K562 (cell line): ENCODE data around the gene GRIPAP1. TPM values are rescaled to one million over a fixed set of nuclear protein-coding genes. Genes with fewer than 3 reads are reported as not detected.
A peak's percentile ranks its signal among the peaks of the same experiment; 100 is the strongest.

Experiments used
- ATAC-seq: fragments of 200-7000 bp; cut with Tn5 transposase; 3 replicates; pipeline ENCODE4 v1.9.1; 2020; ENCODE audit warnings: moderate library complexity
- BruUV-seq: library from RNA; stranded (reverse); fragments of 400-500 nt; replicated peaks from 2 replicates; lab custom pipeline; 2021; lab: Mats Ljungman, UMichigan
- CTCF ChIA-PET: fragments of 300-600 bp; formaldehyde crosslinking; extraction: SDS; loops from one replicate; lab custom pipeline; 2021; ENCODE audit warnings: low intra/inter-chr PET ratio; lab: Yijun Ruan, JAX
- POLR2A ChIA-PET: fragments of 300-600, 350-650 bp; sonication (Branson Sonifier 250); formaldehyde crosslinking; extraction: SDS; loops from one replicate; lab custom pipeline; 2021; ENCODE audit warnings: antibody characterized with exemption, inconsistent platforms; lab: Yijun Ruan, JAX
- DNase-seq, 4 experiments: peaks; one replicate each; pipeline versions ENCODE4 v3.0.0 to v3.0.0-alpha.2; 2011 to 2018; ENCODE audit warnings: low spot score in 3 of 4, mixed read lengths in 3 of 4; ENCODE audit errors: extremely low read depth in 1 of 4
- FAIRE-seq: peaks from 2 replicates; lab custom pipeline; 2011; peaks lifted over from hg19 to GRCh38; lab: Jason Lieb, UNC
- H2AFZ ChIP-seq: 2 replicates; pipeline ENCODE4 v1.6.0; 2011; ENCODE audit warnings: low read depth, low read length, control low read depth, inconsistent platforms
- H3K27ac ChIP-seq: fragments of 200-600 bp; 3 replicates; pipeline ENCODE4 v1.8.0; 2011; ENCODE audit warnings: low read depth, mild to moderate bottlenecking, control low read depth, inconsistent platforms, low read length, moderate library complexity, mixed read lengths; ENCODE audit errors: extremely low read depth
- H3K27me3 ChIP-seq, 2 experiments: fragments of 300-600 bp in 1 of 2; 2 replicates in 1 of 2; 3 replicates in 1 of 2; pipeline versions ENCODE4 v1.6.0 to v1.8.0; 2011; ENCODE audit warnings: inconsistent platforms in 2 of 2, low read length in 2 of 2, mild to moderate bottlenecking in 1 of 2, mixed read lengths in 1 of 2, moderate library complexity in 1 of 2; ENCODE audit not compliant: control insufficient read depth in 2 of 2, insufficient read depth in 2 of 2
- H3K36me3 ChIP-seq: fragments of 300-600 bp; 3 replicates; pipeline ENCODE4 v1.8.0; 2011; ENCODE audit warnings: mild to moderate bottlenecking, low read length, inconsistent platforms; ENCODE audit not compliant: control insufficient read depth, insufficient read depth
- H3K4me1 ChIP-seq, 2 experiments: fragments of 200-600 bp in 1 of 2; replicated peaks in 1 of 2; 2 replicates in 1 of 2; 3 replicates in 1 of 2; pipeline versions ENCODE4 v1.5.1 to v1.8.0; 2011; ENCODE audit warnings: inconsistent platforms in 2 of 2, low read length in 2 of 2, mild to moderate bottlenecking in 1 of 2, mixed read lengths in 1 of 2, moderate library complexity in 1 of 2; ENCODE audit not compliant: control insufficient read depth in 2 of 2, insufficient read depth in 2 of 2
- H3K4me2 ChIP-seq: 2 replicates; pipeline ENCODE4 v1.6.1; 2011; ENCODE audit warnings: low read length, control low read depth, inconsistent platforms, mixed read lengths; ENCODE audit not compliant: insufficient read depth
- H3K4me3 ChIP-seq: fragments of 200-600 bp; sonication (generic), shearing (Covaris generic); 2 replicates; pipeline ENCODE4 v1.5.1; 2016; ENCODE audit warnings: control low read depth, inconsistent platforms
- H3K79me2 ChIP-seq: fragments of 200-600 bp; 3 replicates; pipeline ENCODE4 v1.8.0; 2011; ENCODE audit warnings: low read length, inconsistent platforms; ENCODE audit not compliant: control insufficient read depth, insufficient read depth
- H3K9ac ChIP-seq, 2 experiments: 2 replicates each; pipeline versions ENCODE4 v1.6.0 to v1.6.1; 2011; ENCODE audit warnings: low read depth in 2 of 2, low read length in 2 of 2, control low read depth in 1 of 2, inconsistent platforms in 1 of 2, mild to moderate bottlenecking in 1 of 2, mixed read lengths in 1 of 2; ENCODE audit not compliant: insufficient read depth in 1 of 2
- H3K9me1 ChIP-seq: one replicate; pipeline ENCODE4 v1.6.0; 2011; ENCODE audit warnings: inconsistent platforms, mild to moderate bottlenecking, low read length, moderate library complexity; ENCODE audit not compliant: control insufficient read depth, insufficient read depth
- H3K9me3 ChIP-seq: replicated peaks from 2 replicates; pipeline ENCODE4 v1.5.1; 2011; ENCODE audit warnings: low read depth, low read length, inconsistent platforms; ENCODE audit not compliant: control insufficient read depth, insufficient read depth
- H4K20me1 ChIP-seq: replicated peaks from 2 replicates; pipeline ENCODE4 v1.6.1; 2011; ENCODE audit warnings: low read length, inconsistent platforms, mixed read lengths; ENCODE audit not compliant: control insufficient read depth, insufficient read depth
- AFF1 ChIP-seq, 2 experiments: fragments of 450-650 bp; IDR thresholded peaks; 2 replicates each; pipeline ENCODE4 v1.6.1; 2018; ENCODE audit warnings: mild to moderate bottlenecking in 2 of 2, low read depth in 1 of 2; ENCODE audit not compliant: partially characterized antibody in 2 of 2
- CGGBP1 ChIP-seq: fragments of 250-450 bp; sonication (Bioruptor Pico); IDR thresholded peaks from 2 replicates; pipeline ENCODE4 v1.9.0; 2021; ENCODE audit warnings: mild to moderate bottlenecking
- EHMT2 ChIP-seq: fragments of 450-650 bp; IDR thresholded peaks from 2 replicates; pipeline ENCODE4 v1.6.1; 2018; ENCODE audit warnings: antibody characterized with exemption
- NCOA1 ChIP-seq: fragments of 450-650 bp; IDR thresholded peaks from 2 replicates; pipeline ENCODE4 v1.6.1; 2016; ENCODE audit warnings: low read depth
- PRMT5 ChIP-seq: sonication (generic); formaldehyde crosslinking; IDR thresholded peaks from 2 replicates; pipeline ENCODE4 v1.5.0; 2020; ENCODE audit warnings: missing genetic modification reagents
- REST ChIP-seq, 2 experiments: fragments of 450-650 bp; formaldehyde crosslinking in 1 of 2; IDR thresholded peaks; 2 replicates each; pipeline versions ENCODE4 v1.4.0 to v1.6.1; 2014 to 2020; ENCODE audit warnings: mild to moderate bottlenecking in 2 of 2, borderline replicate concordance in 1 of 2, low read depth in 1 of 2
- STAT5B ChIP-seq: fragments of 250-450 bp; sonication (Bioruptor Pico); IDR thresholded peaks from 2 replicates; pipeline ENCODE4 v1.8.0; 2021; ENCODE audit warnings: mild to moderate bottlenecking, inconsistent platforms
- ZNF239 ChIP-seq: fragments of 250-450 bp; sonication (Bioruptor Pico); IDR thresholded peaks from 2 replicates; pipeline ENCODE4 v1.4.0; 2020; ENCODE audit warnings: mild to moderate bottlenecking
- whole genome bisulfite sequencing: fragments of 100-300 bp; shearing (Covaris generic); methylation state at CpG from one replicate; pipeline ENCODE4 v1.1.6; 2016; ENCODE audit warnings: low coverage, mixed read lengths; ENCODE audit not compliant: insufficient coverage; ENCODE audit errors: missing lambda C conversion rate; 5-methylcytosine and 5-hydroxymethylcytosine counted together
- in situ Hi-C: fragments of 300-500 bp; cut with MboI; formaldehyde crosslinking; loops from 4 replicates; pipeline ENCODE4 v1.15.0; 2018; ENCODE audit warnings: inconsistent platforms, mixed read lengths
- intact Hi-C: fragments of 100-400 bp; cut with micrococcal nuclease; formaldehyde crosslinking; loops from 2 replicates; pipeline ENCODE4 v1.14.2; 2022
- polyA plus RNA-seq, 8 experiments: library from polyadenylated mRNA; depleted of rRNA in 4 of 8; stranded (reverse) in 5 of 8; unstranded in 3 of 8; fragments of >200 nt; fragmentation: Nextera tagmentation in 2 of 8; fragmentation: Illumina TruSeq in 1 of 8; extraction: Ambion mirVana in 2 of 8; extraction: Trizol in 1 of 8; gene quantifications; 2 replicates each; pipeline versions ENCODE4 v1.2.1 to v1.2.3, GENCODE V29; 2011 to 2014; ENCODE audit warnings: inconsistent platforms in 1 of 8, missing spikeins in 1 of 8
- total RNA-seq, 7 experiments: library from RNA; depleted of rRNA in 6 of 7; stranded (reverse); fragments of >200 nt in 6 of 7; fragmentation: Illumina TruSeq in 2 of 7; extraction: Trizol in 2 of 7; gene quantifications; 2 replicates each; pipeline versions ENCODE4 v1.2.1 to v1.2.3, GENCODE V29; 2011 to 2021; ENCODE audit warnings: low replicate concordance in 1 of 7

GRIPAP1 gene
- total and polyA plus RNA-seq, 9 of the 15 experiments (the other 6 are each of a cell fraction or from before 2014, with no cell fraction given): 4.1 to 41.6 (median 24.0) TPM

GRCh38 chrX:48996969-48997368 lies 5.1 kb downstream of the GRIPAP1 start:
- intact Hi-C loops (no loop called here), in situ Hi-C loops (no loop called here)
- Histone ChIP-seq H3K36me3 (peaks cover 51% of the 10 kb centered on the region; the same call in 2 of the 3 replicates), H3K27ac (no peak overlapping the region), H4K20me1 (no peaks in the 10 kb centered on the region), H3K9me1 (no peaks in the 10 kb centered on the region), H3K27me3 (no peaks in the 10 kb centered on the region), H3K9me3 (no peaks in the 10 kb centered on the region), H2AFZ (no peak overlapping the region), H3K79me2 (peaks cover 15% of the 10 kb centered on the region), H3K4me1 (peaks cover 0 to 3% of the 10 kb centered on the region in 2 experiments; a peak in 2 of 5 replicates), H3K9ac (no peak overlapping the region), H3K4me2 (no peak overlapping the region), H3K4me3 (no peak overlapping the region)
- 34% methylated on average over 4 of the region's 6 CpGs for WGBS
- ATAC-seq: no peak; the same call in 2 of the 3 replicates
- no TSS peak for BruUV-seq
- FAIRE-seq: no peak
- DNase-seq: peak; percentile 31 to 61 (median 56)
- ChIA-PET POLR2A (interaction anchor here (1.2 kb wide), 1 partner anchor 39 kb away, joined by 3 read pairs; no protein-coding TSS in a partner anchor), CTCF (no interaction called here)
- peak; percentile 97 for TF ChIP-seq REST (IDR thresholded peaks at IDR 0.05; ENCODE audit: borderline replicate concordance)
- TF ChIP-seq REST (CRISPR knock-in tag; IDR thresholded peaks at IDR 0.05; ENCODE audit: low read depth): peak; percentile 86
- peak in 1 of 2 experiments; percentile 56 for TF ChIP-seq AFF1 (IDR thresholded peaks at IDR 0.05; ENCODE audit: low read depth in 1 of 2, partially characterized antibody in 2 of 2)
- TF ChIP-seq EHMT2: peak; percentile 92
- no peak for TF ChIP-seq CGGBP1 (CRISPR knock-in tag)
- TF ChIP-seq ZNF239 (CRISPR knock-in tag): no peak
- 0 out of 2 replicates have a peak, but pooled peaks have one; percentile 47 for TF ChIP-seq PRMT5 (CRISPR knock-in tag)
- TF ChIP-seq NCOA1: peak; percentile 37; the same call in 1 of the 2 replicates
- TF ChIP-seq STAT5B (CRISPR knock-in tag): no peak
